ENCODE measurements around the gene TSPAN7.

- TF ChIP-seq E2F3 (CRISPR knock-in tag; IDR thresholded peaks at IDR 0.05) (no peak), CHD2 (IDR thresholded peaks at IDR 0.05; ENCODE audit: low read depth, low read length) (no peak), ZC3H8 (IDR thresholded peaks at IDR 0.05) (no peak), FIP1L1 (IDR thresholded peaks at IDR 0.05; ENCODE audit: low read depth, low read length, poor library complexity, severe bottlenecking) (no peak), CHD1 (IDR thresholded peaks at IDR 0.05; ENCODE audit: low read length) (no peak), JUN (IDR thresholded peaks at IDR 0.05; ENCODE audit: borderline replicate concordance, low read depth, low read length) (no peak), JUN (CRISPR knock-in tag; IDR thresholded peaks at IDR 0.05; ENCODE audit: borderline replicate concordance) (no peak), ETS2 (tag; IDR thresholded peaks at IDR 0.05; ENCODE audit: borderline replicate concordance, poor library complexity, severe bottlenecking) (no peak)
Measured at GRCh38 chrX:38726612-38727011, 165.3 kb downstream of the TSPAN7 start.
